NCI-H524 (cell line): ENCODE measurements around the gene ARMC8.
"Not testable (repeated sequence)": the region's sequence is repeated elsewhere in the genome, so short reads cannot be mapped to it uniquely, and the experiment has no call there.

Source experiments
- DNase-seq, 2 experiments: peaks; one replicate each; lab custom pipeline; 2025; lab: John Stamatoyannopoulos, UW

Gene ARMC8, protein sequence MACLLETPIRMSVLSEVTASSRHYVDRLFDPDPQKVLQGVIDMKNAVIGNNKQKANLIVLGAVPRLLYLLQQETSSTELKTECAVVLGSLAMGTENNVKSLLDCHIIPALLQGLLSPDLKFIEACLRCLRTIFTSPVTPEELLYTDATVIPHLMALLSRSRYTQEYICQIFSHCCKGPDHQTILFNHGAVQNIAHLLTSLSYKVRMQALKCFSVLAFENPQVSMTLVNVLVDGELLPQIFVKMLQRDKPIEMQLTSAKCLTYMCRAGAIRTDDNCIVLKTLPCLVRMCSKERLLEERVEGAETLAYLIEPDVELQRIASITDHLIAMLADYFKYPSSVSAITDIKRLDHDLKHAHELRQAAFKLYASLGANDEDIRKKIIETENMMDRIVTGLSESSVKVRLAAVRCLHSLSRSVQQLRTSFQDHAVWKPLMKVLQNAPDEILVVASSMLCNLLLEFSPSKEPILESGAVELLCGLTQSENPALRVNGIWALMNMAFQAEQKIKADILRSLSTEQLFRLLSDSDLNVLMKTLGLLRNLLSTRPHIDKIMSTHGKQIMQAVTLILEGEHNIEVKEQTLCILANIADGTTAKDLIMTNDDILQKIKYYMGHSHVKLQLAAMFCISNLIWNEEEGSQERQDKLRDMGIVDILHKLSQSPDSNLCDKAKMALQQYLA

DNA sequence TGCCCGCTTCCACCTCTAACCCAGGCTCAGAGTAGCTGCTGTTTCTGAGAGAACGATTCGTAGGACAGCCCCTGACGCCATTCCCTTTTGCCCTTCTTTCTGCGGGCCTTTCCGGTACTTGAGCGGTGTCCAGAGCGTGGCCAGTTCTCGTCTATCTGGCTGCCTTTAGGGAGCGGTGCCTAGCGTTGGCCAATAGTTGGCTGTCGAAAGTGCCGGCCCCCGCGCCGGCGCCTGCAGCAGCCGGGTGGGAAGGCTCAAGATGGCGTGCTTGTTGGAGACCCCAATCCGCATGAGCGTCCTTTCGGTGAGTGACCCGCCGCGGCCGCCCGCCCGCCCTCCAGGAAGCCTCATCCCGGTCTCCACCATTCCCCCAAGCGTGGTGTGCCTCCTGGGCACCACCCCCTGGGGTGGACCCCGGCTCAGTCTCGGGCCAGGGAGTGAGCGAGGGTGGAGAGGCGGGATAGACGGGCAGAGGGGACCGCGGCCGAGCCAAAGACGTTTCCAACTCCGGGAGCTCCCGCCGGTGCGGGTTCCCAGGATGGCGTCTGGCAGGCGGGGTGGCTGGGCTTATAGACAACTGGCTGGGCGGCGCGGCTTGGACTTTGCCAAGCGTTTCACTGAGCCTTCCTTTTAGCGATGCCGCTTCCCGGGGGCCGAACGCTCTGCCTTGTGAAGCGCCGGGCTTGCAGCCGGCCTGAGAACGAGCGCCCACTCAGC is at the start of gene ARMC8:
Gene ARMC8, plus strand, starts transcription at position 6 of the 717 bp plus-strand sequence. Its CDS starts 254 bp downstream, at position 260.
- DNase-seq, result peak; percentile 79 to 86

DNA sequence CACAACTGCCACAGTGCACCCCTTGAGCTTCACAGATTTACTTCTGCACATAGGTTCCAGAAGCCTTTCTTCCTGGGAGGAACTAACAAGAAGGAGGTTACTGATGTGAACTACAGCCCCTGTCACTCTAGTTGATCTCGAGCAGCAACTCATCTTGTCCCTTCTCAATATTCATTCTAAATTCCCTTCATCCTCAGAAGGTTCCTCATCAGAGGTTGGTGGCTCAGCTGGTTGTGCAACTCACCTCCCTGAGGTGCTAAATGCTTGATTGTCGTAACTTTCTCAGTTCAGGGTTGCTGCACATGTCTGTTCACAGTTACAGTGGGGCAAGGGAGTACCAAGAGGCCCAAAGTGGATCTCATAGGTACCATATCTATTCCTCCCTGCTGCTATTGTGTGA is 49.2 kb upstream of the ARMC8 start:
- no peak for DNase-seq

DNA sequence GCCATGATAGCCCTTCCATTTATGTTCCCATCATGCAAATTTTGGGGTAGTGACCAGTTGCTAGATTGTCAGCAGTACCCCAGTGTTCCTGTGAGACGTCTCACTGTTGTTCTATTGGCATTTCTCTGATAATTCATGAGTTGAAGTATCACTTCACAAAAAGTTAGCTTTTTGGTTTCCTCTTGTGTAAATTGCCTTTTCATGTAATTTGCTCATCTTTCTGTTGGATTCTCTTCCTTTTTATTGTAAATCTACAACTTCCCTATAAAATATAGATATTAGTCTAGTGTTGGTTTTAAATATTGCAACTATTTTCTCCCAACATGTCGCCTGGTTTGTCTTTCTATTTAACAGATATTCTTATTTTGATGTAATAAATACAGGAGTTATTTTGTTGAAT is 47.4 kb upstream of the ARMC8 start:
- DNase-seq, result no peak

DNA sequence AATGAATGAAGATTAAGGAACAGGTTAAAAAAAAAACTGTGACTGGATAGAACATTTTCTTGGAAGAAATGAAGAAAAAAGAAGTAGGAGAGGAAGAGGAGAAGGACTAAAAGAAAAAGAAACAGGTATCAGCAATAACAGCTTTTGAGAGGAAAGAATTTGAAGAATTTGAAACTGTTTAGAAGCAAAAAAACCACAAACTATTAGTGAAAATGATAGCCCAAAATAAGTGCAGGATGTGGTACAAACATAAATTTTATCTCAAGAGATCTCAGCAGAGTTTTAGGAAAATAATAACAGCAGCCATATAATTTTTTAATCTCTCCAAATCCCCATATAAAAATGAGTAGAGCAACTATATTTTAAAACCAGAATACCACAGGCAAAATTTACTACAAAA is 46.2 kb upstream of the ARMC8 start:
- DNase-seq, result no peak

DNA sequence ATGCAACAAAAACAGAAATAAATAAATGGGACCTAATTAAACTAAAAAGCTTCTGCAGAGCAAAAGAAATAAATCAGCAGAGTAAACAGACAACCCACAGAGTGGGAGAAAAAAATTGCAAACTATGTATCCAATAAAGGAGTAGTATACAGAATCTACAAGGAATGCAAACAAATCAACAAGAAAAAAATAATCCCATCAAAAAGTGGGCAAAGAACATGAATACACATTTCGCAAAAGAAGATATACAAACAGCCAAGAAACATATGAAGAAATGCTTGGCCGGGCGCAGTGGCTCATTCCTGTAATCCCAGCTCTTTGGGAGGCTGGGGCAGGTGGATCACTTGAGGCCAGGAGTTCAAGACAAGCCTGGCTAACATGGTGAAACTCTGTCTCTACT is 44.9 kb upstream of the ARMC8 start:
- DNase-seq, result not testable (repeated sequence)

DNA sequence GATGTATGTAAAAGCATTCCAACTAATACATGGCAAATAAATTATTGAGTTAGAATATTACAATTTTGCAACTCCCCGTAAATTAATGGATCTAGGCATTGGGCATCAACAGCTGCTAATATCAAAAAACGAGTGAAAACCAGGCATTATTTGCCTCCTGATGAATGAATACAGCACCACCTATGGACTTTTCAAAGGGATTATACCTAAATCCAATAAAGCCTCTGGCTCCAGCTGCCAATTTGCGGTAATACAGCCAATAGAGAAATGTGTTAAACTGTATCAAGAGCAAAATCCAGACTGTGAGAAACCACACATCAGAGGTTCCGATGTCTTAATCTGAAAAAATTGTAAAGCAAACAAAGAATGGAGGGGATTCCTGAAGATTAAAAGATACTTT is 38.6 kb upstream of the ARMC8 start:
- DNase-seq, result peak; percentile 65 to 88

DNA sequence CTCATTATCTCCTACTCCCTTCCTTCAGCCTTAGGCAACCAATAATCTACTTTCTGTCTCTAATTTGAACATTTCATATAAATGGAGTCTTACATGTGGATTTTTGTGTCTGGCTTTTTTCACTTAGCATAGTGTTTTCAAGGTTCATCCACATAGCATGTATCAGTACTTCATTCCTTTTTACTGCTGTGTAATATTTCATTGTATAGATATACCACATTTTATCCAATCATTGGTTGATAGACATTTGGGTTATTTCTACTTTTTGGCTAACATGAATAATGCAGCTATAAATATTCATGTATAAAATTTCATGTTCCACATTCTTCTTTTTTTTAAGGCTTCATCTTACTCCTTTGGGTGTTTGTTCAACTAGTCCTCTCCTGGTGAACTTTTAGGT is 32.6 kb upstream of the ARMC8 start:
- DNase-seq, result no peak

DNA sequence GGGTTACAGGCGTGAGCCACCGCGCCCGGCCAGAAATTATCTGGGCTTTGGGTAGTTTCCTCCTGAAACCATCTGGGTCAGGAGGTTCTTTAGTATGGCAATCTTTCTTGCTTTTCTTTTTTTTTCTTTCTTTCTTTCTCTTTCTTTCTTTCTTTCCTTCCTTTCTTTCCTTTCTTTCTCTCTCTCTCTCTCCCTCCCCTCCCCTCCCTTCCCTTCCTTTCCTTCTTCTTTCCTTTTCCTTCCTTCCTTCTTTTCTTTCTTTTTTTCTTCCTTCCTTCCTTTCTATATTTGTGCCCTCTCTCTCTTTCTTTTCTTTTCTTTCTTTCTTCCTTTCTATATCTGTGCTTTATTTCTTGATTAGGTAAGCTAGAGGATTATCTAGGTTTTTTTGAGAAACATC is 29.4 kb upstream of the ARMC8 start:
- no peak for DNase-seq

DNA sequence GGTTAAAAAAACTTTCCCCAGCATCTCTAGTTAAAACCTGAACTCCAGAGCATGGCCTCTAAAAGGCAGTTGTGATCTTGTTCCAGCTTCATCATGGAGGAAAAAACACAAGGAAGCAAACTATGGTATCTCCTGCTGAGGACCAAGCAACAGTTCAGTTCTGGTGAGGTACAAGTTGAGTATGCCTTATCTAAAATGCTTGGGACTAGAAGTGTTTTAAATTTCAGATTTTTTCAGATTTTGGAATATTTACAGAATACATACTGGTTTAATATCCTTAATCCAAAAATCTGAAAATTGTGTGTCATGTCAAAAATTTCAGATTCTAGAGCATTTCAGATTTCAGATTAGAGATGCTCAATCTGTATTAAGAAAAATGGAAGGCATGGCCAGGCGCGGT is 22.0 kb upstream of the ARMC8 start:
- no peak for DNase-seq

DNA sequence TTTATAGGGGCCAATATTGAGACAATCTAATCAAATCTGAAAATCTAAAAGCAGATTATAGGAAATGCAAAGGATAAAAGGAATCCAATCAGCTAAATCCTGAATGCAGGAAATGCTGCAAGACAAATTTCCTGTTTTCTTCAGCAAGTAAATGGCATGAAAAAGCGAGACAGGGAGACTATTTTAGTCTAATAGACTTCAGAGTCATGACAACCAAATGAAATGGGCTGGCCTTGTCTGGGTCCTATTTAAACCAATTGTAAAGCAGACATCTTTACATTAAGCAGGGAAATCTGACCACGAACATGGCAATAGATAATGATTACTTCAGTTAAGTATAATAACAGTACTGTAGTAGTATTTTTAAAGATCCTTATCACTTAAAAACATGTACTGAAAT is 14.5 kb upstream of the ARMC8 start:
- DNase-seq, result no peak

DNA sequence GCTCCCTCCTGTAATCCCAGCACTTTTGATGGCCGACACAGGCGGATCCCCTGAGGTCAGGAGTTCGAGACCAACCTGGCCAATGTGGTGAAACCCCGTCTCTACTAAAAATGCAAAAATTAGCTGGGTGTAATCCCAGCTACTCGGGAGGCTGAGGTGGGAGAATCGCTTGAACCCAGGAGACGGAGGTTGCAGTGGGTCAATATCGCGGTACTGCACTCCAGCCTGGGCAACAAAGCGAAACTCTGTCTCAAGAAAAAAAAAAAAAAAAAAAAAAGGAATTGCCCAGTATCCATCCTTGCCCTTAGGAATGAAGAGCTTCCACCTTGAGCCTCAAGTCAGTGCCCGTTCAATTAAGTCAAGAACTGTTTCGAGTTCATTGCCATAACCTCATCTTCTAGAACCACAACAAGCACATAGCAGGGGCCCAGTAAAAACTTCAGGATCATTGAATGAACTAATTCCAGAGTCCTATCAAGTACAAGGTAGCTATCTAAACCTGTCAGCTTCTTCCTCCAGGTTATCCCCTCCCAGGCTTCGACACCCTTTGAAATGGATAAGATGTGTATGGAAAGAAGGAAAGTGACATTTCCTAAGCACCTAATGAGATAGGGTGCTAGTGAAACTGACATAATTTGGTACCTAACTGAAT is 13.2 kb upstream of the ARMC8 start:
- peak in 1 of 2 experiments; percentile 47 for DNase-seq

DNA sequence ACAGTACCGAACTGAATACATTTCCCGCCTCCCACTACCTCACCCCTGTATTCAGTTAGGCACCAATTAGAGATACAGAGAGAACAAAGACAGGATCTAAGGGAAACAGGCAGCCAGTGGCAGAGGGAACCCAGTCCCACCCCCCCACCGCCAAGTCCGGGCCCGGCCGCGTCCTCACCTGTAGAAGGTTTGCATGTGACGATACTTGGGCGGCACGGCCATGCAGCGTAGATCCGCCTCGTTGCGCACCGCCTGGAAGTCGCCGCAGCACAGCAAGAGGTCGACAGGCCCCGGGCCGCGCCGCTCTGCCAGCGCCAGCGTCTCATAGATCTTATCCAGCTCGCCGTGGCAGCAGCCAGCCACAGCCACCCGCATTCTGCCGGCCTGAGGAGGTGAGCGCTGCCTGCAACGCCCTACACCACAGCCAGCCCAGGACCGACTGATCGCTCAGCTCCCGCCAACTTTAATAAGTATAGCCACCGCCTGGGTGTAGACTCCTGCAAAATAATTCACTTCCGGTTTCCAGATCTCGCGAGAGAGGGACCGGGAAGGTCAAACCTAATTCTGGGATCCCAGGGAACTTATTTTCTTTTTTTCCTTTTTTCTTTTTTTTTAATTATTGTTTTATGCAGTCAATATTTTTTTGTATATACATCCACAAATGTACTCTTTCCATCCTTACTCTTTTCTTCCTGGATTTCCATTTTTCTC is 12.5 kb upstream of the ARMC8 start, which contains the start of gene DBR1:
Gene DBR1, minus strand, starts transcription at position 501 of the 711 bp plus-strand sequence. Its CDS starts 126 bp downstream, at position 375.
- peak; percentile 70 to 89 for DNase-seq

DNA sequence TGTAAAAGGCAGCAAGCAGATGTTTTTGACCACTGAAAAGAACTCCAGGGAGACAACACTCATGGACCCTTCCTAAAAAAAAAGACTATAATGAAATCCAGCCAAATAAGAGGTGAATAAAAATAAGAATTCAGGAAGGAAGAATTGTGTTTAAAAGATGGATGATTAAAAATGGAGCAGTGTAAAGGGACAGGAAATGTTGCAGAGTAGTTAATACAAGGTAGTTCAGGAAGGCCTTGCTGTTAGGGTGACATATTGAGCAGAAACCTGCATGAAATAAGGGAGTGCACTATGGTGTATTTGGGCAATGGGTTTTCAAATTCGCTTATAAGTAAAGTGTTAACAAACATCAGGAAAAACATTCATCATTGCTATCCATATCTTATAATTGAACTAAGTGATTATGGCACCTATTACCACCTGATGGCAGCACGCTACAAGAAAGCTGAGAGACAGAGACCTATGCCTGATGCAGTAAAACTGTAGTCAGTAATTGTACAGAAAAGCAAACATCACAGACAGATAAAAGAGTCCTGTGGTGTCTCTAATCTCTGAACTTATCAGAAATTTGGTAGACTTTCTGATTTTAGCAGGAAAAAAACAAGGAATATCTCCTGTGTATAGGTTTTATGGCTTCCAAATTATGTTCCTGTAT is 6.6 kb upstream of the ARMC8 start:
- DNase-seq, result peak; percentile 8 to 67

DNA sequence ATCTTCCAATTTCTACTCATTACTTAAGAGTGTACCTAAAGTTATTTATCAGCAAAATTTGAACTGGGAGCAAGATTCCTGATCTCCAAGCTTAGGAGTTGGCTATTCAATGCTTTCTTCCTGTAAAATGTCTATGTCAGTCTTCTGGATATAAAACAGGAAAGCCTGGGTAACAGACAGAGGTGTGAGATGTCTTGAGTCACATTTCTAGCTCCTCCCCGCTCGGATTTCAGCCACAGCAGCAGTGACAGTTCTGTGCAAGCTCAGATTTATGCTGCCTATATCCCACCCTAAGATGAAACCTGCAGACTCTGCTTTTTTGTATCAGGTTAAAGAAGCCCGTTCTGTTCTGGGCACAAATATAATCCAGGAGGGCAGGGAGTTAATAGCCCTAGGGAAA is 2.1 kb upstream of the ARMC8 start:
- DNase-seq, result no peak

DNA sequence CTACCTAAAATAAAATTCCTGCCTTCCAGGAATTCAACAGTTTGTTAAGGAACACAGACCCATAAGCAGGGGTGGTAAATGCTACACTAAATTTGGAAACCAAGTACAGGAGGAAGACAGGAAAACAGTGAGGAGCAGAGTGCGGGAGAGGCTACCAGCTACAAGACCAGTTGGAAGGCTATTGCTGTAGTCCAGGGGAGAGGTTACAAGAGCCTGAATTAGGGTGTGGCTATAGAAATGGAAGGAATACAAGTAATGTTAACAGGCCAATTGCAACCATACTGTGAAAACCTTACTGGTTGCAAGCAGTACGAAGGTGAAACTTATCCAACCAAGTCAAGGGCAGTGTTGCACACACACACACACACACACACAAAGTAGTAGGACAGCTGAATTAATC is 880 bp upstream of the ARMC8 start:
- DNase-seq, result peak in 1 of 2 experiments; percentile 21

DNA sequence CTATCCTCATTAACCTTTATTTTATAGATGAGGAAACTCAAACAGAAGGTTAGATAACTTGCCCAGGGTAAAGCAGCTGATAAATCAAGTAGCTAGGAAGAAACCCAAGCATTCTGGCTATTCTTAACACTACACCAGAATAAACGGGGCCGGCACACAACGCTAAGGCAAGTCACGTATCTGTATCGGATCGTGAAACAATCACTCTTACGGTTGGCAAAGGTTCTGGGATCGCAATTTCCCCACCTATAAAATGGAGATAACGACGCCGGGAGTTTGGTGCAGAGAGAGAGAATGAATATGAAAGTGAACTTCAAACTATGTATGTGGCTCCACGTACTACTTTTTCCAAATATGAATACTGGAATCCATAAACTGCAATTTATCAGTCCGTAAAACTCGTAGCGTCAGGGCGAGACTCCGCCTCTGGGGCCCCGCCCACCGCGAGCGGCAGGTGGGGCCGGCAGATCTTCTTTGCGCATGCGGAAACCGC is 252 bp upstream of the ARMC8 start:
- peak; percentile 49 to 90 for DNase-seq

DNA sequence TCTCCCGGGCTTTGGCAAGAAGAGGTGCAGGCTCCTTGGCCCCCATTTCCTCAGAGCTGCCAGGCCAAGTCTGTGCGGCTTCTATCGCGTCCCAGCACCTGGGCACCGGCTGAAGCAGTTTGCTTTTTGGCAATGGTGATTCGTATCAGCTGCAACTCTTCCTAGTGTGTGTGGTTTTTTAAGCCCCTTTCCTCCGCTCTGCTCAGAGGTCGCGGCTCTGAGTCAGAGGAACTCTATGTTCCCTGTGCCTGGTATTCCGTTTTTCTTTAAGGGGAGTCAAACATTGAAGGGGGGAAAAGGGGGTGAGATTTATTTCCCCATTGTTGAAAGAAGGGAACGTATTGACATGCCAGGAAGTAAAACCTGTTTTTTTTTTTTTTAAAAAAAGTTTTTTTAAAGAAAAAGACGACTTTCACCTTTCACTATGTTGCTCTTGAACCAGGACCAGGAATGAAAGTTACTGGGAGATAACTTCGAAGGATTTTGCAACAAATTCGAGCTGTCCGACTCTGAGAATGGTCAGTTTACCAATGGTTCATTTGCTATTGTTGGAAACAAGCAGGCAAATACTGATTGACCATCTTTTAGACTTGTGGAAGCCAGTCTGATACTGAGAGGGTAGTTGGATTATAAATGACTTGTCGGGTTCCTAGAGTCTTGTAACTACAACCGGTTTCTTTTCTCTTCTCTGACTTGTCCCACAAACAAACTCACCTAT is 1.1 kb downstream of the ARMC8 start:
- no peak for DNase-seq

DNA sequence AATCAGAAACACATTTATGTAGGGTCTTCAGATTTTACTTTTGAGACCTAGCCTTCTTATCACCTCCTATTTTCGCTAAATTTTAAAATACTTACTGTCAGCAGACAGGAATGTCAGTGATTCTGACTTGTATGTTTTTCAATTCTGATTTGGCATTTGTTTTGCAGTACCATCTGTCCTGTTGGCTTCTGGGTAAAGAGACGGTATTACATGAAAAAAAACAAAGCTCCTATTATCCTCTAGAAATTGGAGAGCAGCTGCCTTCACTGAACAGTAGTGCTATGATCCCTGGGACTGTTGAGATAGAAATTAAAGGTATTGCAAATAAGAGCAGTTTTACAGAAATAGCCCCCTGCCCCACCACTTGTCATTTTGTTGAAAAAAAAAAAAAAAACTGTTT is 8.4 kb downstream of the ARMC8 start:
- DNase-seq, result peak; percentile 17 to 84

DNA sequence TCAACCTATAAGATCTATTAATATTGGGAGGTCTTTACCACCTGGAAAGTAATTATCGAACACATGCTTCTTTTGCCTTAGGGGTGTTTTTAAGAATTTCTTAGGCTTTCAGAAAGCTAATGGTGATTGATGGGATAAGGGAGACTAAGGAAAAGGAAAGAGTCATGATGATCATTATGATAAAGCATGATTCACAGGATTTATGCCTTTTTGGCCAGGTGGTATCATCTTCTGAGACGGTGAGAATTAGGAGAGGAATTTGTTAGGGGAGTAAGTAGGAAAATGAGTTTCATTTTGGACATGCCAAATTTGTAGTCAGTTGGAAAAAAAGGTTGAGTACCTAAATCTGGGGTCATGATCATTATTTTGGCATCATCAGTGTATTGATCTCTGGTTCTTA is 8.9 kb downstream of the ARMC8 start:
- DNase-seq, result no peak

DNA sequence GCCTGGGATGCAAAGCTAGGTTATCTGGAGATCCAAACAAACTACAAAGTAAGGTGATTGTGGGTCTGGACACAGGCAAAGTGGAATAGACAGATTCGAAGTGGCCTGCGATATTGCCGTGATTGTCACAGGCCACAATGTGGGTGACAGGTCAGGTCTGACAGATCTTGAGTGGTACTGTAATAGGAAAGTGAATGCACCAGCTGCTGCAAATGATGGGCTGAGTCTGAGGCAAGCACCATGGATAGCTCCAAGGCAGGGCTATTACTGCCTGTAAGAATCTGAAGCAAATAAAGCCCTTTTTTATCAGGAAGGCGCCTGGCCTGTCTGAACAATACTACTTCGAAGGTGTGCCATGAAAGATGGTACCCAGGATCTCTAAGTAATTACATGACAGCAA is 10.0 kb downstream of the ARMC8 start:
- DNase-seq, result no peak
